ENCODE data around the gene VPREB3.

VPREB3 gene

DNA sequence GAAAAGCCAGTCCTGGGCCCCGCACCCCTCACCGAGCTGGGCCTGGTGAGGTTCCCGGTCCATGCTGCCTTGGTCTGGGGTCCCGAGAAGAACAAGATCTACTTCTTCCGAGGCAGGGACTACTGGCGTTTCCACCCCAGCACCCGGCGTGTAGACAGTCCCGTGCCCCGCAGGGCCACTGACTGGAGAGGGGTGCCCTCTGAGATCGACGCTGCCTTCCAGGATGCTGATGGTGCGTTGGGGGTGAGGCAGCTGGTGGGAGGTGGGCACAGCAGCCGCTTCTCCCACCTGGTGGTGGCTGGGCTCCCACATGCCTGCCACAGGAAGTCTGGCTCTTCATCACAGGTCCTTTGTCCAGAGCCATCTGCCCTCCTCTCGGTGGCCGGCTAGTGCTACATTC lies 28.0 kb upstream of the VPREB3 start:
- DNase-seq, result no peak

DNA sequence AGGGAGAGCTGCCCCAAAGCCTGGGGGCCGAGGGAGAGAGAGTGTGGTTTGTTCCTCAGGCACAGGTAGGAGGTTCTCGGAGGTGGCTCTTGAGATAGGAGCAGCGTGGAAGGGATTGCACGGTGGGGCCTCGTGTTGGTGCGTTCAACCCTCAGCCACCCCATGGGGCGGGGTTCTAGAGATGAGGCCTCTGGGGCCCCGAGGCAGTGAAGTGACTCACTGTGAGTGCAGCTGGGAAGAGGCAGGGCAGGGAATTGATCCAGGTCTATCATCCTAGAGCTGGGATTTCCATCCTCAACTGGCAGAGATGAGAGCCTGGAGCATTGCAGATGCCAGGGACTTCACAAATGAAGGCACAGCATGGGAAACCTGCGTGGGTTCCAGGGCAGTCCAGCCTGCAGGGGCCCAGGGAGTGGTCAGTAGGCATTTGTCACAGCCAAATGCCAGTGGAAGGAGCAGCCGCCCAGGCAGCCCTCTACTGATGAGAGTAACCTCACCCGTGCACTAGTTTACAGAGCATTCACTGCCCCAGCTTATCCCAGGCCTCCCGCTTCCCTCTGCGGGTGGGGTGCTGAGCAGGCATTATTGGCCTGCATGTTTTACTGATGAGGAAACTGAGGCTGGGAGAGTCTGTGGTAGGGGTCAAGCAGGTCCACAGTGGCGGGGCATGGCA lies 27.4 kb upstream of the VPREB3 start:
- no peak for DNase-seq

DNA sequence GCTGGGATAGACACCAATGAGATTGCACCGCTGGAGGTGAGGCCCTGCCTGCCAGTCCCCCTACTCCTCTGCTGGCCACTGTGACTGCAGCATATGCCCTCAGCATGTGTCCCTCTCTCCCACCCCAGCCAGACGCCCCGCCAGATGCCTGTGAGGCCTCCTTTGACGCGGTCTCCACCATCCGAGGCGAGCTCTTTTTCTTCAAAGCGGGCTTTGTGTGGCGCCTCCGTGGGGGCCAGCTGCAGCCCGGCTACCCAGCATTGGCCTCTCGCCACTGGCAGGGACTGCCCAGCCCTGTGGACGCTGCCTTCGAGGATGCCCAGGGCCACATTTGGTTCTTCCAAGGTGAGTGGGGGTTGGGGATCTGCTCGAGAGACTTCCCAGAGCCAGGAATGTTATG lies 26.8 kb upstream of the VPREB3 start:
- DNase-seq, result no peak

DNA sequence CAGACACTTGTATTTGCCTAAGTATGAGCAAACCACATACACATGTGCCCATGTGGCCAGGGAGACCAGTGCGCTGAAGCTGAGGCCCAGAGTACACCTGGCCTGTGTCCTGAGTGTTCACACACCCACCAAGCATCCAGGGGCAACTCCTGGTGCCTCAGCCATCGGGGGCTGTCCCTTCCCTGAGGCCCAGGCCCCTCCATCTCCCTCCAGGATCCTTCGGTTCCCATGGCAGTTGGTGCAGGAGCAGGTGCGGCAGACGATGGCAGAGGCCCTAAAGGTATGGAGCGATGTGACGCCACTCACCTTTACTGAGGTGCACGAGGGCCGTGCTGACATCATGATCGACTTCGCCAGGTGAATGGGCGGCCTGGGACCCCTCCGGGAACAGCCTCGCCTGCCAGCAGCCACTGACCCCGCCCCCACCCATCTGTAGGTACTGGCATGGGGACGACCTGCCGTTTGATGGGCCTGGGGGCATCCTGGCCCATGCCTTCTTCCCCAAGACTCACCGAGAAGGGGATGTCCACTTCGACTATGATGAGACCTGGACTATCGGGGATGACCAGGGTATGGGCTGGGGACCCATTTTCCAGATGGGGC lies 26.0 kb upstream of the VPREB3 start:
- DNase-seq, result no peak

DNA sequence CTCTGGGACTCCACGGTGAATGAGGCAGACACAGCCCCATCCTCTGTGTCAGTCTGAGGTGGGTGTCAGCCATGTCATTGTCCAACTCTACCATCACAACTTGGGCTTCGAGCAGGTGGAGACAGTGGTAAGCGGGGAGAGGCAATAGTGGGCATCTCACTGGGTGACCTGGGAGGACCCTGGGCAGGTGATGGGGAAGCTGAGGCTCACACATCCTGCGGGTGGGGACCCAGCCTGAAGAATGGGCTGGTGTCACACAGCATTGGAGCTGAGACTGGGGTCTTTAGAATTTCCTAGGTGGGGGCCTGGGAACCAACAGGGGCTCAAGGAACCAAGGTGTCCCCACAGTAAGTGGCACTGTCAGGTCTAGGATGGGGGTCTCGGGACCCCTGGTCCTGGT lies 25.5 kb upstream of the VPREB3 start:
- DNase-seq, result no peak

DNA sequence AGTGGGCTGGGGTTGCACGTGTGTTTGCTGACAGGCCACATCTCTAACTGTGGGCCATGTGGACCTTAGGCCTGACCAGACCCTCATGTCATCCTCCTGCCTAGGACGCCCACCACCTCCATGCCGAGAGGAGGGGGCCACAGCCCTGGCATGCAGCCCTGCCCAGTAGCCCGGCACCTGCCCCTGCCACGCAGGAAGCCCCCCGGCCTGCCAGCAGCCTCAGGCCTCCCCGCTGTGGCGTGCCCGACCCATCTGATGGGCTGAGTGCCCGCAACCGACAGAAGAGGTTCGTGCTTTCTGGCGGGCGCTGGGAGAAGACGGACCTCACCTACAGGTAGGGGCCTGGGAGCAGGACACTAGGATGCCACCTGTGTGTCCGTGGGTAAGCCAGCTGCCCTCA lies 24.9 kb upstream of the VPREB3 start:
- no peak for DNase-seq

DNA sequence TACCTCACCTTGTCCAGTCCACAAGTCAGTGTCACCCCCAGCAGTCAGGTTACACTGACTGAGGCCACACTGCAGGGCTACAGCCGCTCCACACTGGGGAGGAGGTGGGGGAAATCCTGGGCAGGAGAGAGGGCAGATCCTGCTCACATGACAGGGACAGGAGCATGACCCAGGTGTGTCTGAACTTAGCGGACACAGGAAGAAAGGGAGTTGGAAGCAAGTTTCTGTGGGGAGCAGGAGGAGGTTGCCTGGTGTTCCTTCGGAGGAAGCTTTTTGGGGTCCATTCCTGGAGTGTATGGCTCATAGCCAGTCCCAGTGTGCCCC lies 24.3 kb upstream of the VPREB3 start:
- DNase-seq, result no peak

DNA sequence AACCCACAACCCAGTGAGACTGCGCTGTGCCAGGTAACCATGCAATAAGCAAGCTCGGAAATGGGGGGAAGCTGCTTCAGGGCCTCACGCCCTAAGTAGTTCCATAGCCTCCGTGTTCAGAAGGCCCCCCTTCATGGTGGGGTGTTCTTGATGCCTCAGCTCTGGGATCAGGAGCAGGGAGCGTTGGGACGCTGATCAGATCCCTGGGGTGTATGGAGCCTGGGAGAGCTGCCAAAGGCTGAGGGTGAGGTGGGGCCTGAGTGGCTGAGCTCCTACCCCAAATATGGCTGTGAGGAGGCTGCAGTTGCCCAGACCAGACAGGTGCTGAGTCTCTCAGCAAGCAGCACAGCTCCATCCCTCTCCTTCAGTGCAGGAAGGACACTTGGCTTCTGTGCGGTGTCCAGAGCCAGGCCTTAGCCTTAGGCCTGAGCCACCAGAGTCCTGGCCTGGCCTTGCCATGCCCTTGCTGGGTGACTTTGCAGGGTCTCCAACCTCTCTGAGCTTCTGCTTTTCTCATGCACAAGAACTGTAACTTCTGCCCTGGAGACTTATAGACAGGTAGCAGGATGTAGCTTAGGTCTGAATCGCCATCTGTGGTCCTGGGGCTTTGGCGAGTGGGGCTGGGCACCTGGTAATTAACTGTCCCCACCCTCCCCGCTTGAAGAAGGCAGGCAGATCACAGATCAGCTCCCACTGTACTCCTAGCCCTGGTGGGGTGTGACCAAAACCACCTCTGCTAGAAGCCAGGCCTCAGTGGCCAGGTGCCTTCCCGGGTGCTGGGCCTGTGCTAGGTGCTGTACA lies 23.8 kb upstream of the VPREB3 start:
- DNase-seq, result no peak

DNA sequence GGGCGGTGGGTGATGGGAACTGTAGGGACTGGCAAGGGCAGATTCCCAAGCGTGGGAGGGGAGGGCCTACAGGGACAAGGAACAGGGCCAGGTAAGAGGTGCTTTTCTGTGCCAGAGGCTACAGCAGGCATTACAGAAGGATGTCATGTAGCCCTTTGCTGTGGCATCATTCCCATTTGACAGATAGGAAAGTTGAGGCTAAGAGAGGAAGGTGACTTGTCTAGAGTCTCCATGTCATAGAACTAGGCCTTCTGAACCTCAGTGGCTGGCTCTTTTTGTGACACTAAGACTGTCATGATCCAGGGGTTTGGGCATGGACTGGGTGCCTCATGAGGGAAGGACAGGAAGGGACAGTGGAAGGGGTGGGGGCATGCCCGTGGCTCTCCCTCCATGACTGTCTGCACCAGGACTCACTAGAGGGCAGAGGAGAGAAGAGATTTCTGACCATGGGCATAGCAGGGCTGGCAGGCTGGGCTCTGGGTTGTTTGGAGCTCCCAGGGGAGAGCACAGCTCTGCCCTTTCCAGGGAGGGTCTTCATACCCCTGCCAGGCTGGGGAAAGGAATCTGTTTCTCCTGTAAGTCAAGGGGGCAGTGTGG lies 21.7 kb upstream of the VPREB3 start:
- DNase-seq, result no peak

DNA sequence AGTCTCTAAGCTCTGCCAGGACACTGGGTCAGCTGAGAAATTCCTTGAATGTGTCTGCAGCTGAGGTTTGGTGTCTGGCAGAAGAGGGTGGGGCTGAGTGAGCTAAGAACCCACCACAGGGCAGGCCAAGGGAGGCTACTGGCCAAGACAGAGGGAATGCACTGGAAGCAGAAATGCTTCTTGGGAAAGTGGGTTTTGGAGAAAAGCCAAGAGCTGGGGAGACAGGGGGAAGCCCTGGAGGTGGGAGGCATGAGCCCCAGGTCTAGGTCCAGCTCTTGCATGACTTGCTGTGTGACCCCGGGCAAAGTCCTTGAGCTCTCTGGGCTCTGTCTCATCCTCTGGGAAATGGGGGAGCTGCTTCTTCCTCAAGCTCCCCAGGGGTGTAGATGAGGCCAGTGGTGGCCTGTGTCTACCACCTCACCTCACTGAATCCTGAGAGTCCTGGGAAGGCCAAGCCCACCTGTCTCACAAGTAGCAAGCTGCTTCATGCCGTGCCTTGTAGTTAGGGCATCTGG lies 20.8 kb upstream of the VPREB3 start:
- DNase-seq, result no peak

DNA sequence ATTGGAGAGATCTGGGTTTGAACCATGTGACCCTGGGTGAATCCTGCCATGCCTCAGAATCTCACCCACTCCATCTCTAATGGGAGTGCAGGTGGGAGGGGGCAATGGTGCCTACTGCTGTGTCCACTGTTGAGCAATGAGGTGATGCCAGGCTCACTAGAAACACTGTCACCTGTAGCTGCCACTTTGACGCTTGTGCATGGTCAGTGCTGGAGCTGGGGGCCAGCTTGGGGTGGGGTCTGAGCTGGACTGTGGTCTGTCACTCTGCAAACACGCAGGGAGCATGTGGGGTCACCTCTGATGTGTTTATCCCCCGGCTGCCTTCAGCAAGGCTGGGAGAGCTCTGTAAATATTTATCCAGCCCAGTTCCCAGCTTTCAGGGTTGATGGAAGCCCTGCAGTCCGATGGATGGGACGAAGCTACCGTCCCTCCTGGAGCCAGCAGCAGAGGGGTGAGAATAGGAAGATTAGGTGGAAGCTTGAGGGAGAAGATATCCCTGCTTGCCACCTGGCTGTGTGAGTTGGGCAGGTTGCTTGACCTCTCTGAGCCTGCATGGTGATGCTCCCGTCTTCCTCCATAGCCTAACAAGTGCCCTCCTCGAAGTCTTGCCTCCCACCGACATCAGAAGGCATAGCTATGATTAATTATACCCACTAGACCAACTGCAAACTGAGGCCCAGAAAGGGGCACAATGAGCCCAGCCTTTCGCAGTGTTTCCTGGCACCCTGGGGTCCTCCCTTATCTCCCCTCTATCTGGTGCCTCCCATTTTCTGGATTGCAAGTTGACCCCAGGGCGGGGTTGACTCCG lies 20.1 kb upstream of the VPREB3 start:
- DNase-seq, result no peak

DNA sequence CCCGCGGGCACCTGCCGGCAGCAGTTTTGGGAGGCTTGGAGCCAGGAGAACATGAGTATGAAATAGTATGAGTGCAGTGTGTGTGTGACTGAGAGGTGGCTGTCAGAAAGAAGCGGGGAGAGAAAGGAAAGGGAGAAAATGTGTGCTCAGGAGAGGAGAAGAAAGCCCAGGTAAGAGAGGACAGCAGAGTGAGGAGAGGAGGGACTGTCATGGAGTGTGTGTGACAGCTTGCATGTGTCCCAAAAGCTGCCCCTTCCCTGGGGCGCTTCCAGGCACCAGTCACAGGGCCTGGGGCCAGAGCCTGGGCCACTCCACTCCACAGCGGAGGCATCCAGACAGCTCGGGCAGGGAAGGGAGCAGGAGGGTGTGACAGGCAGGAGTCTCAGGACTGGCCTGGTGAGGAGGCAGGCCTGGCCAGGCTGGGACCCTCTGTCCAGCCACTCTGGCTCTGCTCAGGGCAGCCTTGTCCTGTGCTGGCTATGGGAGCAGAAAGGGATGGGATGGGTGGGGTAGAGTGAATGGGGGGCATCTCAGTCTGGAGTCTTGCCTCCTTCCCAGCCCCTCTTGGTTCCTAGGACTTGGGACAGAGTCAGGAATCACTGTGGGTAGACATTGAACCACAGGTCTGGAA lies 19.4 kb upstream of the VPREB3 start:
- DNase-seq, result no peak

DNA sequence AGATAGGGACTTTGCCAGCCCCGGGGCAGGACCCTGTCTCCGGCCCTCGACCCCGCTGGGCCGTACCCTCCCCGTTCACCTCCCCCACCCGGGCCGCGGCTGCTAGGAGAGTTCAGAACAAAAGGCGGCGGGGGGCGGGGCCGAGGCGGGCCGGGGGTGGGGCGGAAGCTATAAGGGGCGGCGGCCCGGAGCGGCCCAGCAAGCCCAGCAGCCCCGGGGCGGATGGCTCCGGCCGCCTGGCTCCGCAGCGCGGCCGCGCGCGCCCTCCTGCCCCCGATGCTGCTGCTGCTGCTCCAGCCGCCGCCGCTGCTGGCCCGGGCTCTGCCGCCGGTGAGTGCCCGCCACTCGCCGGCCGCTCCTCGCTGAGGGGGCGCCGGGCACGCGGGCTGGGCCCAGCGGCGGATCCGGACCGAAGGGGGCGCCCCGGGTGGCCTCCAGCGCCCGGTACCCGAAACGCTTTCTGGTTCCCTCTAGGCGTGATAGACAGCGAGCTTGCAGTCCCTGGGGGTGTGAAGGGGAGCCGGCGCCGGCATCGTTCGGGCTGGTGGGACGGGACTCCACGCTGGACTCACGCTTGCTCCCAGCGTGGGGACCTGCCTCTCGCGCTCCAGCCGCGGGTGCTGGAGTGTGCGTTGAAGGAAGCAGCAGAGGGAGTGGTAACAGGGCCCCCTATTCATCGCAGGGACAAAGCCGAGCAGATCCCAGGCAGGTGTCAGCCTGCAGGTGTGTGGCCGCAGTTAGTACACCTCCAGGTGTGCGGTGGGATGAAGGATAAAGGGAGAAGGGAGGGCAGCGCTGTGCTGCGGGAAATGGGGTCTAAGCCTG lies 18.6 kb upstream of the VPREB3 start, which contains the start of gene MMP11:
MMP11 (plus strand) TSS at position 201 of the 825 bp plus-strand sequence; CDS start at position 223, 22 bp downstream.
- DNase-seq, result peak; percentile 53 to 54

DNA sequence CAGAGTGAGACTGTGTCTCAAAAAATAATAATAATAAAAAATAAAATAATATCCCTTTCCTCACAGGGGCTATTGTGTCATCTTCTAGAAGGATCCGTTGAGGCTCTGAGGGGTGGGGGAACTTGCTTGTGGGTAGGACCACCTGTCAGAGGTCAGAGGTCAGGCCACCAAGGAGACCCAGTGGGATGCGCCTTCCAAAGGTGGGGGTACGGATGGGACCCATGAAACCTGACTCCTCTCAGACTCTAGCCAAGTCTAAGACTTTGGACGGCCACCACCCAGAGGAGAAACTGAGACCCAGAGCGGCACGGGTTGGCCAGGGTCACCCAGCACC lies 18.1 kb upstream of the VPREB3 start:
- no peak for DNase-seq

DNA sequence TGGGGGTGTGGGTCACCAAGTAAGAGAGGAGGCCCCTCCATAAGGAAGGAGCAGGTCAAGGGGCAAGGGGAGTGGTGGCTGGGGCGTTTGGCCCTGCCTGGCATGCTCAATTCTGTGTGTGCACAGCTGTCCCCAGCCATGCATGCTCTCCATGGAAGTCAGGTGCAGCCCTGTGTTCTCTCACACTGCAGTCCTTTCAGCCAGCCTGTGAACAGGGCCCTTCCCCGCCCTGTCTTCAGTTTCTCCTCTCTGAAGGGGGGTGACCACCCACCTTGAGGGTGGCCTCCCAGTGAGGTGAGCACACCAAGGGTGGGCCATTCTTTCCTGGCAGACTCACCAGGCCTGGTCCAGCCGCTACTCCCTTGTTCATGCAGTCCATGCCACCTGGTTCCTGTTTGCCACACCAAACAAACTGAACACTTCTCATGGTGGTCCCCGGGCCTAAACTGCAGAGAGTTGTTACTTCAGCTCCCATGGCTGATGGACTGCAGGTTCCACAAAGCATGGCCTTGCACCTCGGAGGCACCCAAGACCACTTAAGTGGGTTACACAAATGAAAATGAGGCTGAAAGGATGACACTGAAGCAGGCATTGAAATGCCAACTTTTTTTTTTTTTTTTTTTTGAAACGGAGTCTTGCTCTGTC lies 15.2 kb upstream of the VPREB3 start:
- DNase-seq, result no peak

DNA sequence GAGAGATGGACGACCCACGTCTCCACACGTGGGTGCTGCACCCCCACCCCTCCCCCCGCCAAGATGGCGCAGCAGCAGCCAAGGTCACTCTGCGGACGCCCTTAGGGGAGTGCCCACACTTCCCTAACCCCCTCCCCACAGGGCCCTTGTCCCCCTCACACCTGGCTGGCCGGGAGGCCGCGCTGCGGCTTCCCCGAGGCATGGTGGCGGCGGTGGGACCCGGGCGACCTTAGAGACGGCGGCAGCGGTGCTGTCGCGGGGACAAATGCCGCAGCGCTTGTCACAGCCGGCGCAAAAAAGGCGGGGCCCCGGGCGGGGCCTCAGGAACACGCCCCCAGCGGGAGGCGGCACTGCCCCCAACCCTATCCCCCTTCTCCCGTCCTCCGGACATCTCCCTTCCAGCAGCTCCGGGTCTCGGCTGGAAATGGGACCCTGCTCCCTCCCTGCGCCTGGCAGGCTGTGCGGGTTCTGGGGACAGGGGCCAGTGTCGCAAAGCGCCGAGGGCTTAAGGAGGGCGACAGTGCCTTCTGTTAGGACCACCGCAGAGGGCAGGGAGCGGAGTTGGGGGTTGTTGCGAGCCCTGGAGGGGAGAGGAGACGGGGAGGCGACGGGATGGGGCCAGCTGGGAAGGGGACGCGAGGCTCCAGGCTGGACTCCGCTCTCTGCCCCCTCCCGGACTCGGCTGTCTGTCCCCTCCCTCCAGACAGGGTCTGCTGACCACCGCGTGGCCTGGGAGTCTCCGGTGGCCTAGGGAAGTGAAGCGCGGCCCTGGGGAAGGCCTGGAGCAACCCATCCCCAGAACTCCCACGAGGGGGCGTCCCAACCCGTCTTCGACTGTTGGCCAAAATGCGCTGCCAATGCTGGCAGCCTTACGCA lies 13.7 kb upstream of the VPREB3 start, which contains the start of gene CHCHD10:
CHCHD10 (minus strand) TSS at position 300 of the 876 bp plus-strand sequence; CDS start at position 202, 98 bp downstream.
- peak; percentile 75 to 76 for DNase-seq

DNA sequence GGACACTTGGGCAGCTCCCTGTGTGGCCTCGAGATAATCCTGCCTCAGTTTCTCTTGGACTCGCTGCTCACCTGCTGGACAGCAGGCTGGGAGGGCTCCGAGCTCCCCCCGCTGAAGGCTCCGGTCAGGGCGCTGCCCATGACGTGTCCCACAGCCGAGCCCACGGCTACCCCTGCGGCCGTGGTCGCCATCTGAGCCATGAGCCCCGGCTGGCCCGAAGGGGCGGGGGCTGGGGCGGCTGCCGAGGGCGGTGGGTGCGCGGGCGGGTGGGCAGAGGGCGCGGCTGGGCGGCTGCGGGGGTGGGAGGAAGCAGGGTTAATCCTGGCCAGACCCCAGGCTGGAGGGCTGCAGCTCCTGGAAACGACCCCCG lies 13.1 kb upstream of the VPREB3 start:
- no peak for DNase-seq

DNA sequence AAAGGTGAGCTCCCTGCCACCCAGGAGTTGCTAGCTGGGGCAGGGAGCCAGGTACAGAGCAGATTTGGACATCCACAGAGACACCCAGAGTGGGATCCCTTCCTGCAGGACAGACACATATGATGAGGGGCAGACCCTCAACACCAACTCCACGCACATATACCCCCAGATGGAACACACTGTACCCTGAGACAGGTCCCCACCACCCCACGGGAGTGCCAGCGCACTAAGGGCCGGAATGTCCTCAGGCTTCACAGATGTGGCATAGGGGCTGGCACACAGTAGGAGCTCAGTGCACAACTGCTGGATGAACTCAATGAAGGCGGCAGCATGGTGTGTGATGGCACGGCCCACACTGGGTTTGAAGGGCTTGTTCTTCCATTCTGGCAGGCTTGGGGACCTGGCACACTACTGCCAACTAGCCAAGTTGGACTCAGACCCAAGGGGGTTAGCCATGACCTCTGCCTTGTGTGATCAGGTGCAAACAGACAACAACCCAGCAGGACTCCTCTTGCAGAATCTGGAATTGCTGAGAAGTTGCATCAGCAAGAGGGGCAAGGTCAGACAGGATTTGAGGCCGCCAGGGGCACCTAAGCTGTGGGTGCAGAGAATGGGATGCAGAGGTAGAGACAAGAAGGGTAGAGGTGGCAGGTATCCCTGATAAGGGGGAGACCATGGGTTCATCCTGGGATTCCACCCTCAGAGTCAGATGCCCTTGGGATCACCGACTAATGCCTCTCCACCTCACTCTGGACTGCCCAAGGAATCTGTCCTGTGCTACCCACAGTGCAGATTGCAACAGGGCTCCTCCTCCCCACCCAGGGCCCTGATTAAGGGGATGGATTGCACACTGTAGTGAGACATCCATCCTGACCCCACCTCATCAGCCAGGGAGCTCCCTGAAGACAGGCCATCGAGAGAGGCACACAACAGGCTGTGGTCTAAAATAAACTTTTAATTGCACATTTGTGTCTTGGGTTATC lies 11.0 kb upstream of the VPREB3 start:
- no peak for DNase-seq
